ENCODE measurements around the gene IKZF2. TPM values are rescaled to one million over a fixed set of nuclear protein-coding genes. Genes with fewer than 3 reads are reported as not detected.

IKZF2 gene
- total and polyA plus RNA-seq, 9 of the 15 experiments (the other 6 are each of a cell fraction or from before 2014, with no cell fraction given): 0.04 to 0.54 (median 0.22) TPM

GRCh38 chr2:213015387-213016165, 135.8 kb downstream of the IKZF2 start:
- Histone ChIP-seq H3K4me3 (no peak overlapping the region), H3K9ac (ENCODE audit: insufficient read depth in 1 of 2, low read depth in 2 of 2, low read length in 2 of 2) (no peak overlapping the region), H3K27me3 (ENCODE audit: control insufficient read depth in 2 of 2, insufficient read depth in 2 of 2, low read length in 2 of 2) (no peaks in the 10 kb centered on the region), H3K4me1 (replicated peaks in 1 of 2; ENCODE audit: control insufficient read depth in 2 of 2, insufficient read depth in 2 of 2, low read length in 2 of 2) (no peaks in the 10 kb centered on the region), H3K36me3 (ENCODE audit: control insufficient read depth, insufficient read depth, low read length) (no peaks in the 10 kb centered on the region), H2AFZ (ENCODE audit: low read depth, low read length) (no peak overlapping the region), H3K27ac (ENCODE audit: extremely low read depth, low read depth, low read length) (no peak overlapping the region), H3K4me2 (ENCODE audit: insufficient read depth, low read length) (no peak overlapping the region), H3K9me3 (replicated peaks; ENCODE audit: control insufficient read depth, insufficient read depth, low read depth, low read length) (no peaks in the 10 kb centered on the region), H3K9me1 (ENCODE audit: control insufficient read depth, insufficient read depth, low read length) (no peaks in the 10 kb centered on the region), H3K79me2 (ENCODE audit: control insufficient read depth, insufficient read depth, low read length) (no peaks in the 10 kb centered on the region), H4K20me1 (replicated peaks; ENCODE audit: control insufficient read depth, insufficient read depth, low read length) (no peaks in the 10 kb centered on the region)
- ATAC-seq: no peak
- TF ChIP-seq MTA2 (IDR thresholded peaks at IDR 0.05; ENCODE audit: low read depth): no peak
- no peak for TF ChIP-seq ZBTB43 (CRISPR knock-in tag; IDR thresholded peaks at IDR 0.05)
- TF ChIP-seq ZNF699 (CRISPR knock-in tag; IDR thresholded peaks at IDR 0.05; ENCODE audit: insufficient replicate concordance): no peak
- TF ChIP-seq ZNF311 (CRISPR knock-in tag; IDR thresholded peaks at IDR 0.05): no peak
- no peak for TF ChIP-seq ZBTB9 (CRISPR knock-in tag; IDR thresholded peaks at IDR 0.05)
- no peak for TF ChIP-seq THAP7 (CRISPR knock-in tag; IDR thresholded peaks at IDR 0.05)
- ChIA-PET CTCF (ENCODE audit: low intra/inter-chr PET ratio) (no interaction called here), POLR2A (no interaction called here)
- no peak for DNase-seq (ENCODE audit: extremely low read depth in 1 of 4, low spot score in 3 of 4)
- no peak for FAIRE-seq
- intact Hi-C loops (cut with micrococcal nuclease) (no loop called here), in situ Hi-C loops (cut with MboI) (no loop called here)
- no TSS peak for BruUV-seq (replicated peaks)
- WGBS (ENCODE audit: insufficient coverage, low coverage, missing lambda C conversion rate): 2% methylated on average over 7 of the region's 7 CpGs
